SU-DHL-6 (cell line): ENCODE data around the gene CSRNP3.

Experiments
- H2AFZ ChIP-seq: fragments of 200-600 bp; sonication (generic); 2 replicates; pipeline ENCODE4 v1.6.1; 2014; ENCODE audit warnings: low read depth, mild to moderate bottlenecking, moderate library complexity, mixed read lengths, antibody characterized with exemption, low read length; ENCODE audit not compliant: severe bottlenecking
- H3F3A ChIP-seq: fragments of 200-600 bp; shearing (Covaris generic); 2 replicates; pipeline ENCODE4 v1.6.0; 2016; ENCODE audit warnings: antibody characterized with exemption, mild to moderate bottlenecking; ENCODE audit not compliant: insufficient read depth
- H3K27ac ChIP-seq: fragments of 200-600 bp; sonication (generic); 2 replicates; pipeline ENCODE4 v1.5.1; 2016; ENCODE audit warnings: low read depth, mild to moderate bottlenecking, low read length, moderate library complexity, mixed read lengths
- H3K27me3 ChIP-seq: fragments of 200-600 bp; sonication (generic), shearing (Covaris generic); 2 replicates; pipeline ENCODE4 v1.6.0; 2014; ENCODE audit warnings: mild to moderate bottlenecking, low read length
- H3K36me3 ChIP-seq: fragments of 200-600 bp; sonication (generic); 2 replicates; pipeline ENCODE4 v1.6.1; 2014; ENCODE audit warnings: mild to moderate bottlenecking, low read length, mixed read lengths
- H3K4me2 ChIP-seq: fragments of 300-600, 200-600 bp; shearing (Covaris generic), sonication (generic); 2 replicates; pipeline ENCODE4 v1.6.0; 2014; ENCODE audit warnings: low read length, low read depth, mild to moderate bottlenecking; ENCODE audit not compliant: poor library complexity, severe bottlenecking
- H3K4me3 ChIP-seq: fragments of 200-600 bp; sonication (generic); 2 replicates; pipeline ENCODE4 v1.5.1; 2014; ENCODE audit warnings: antibody characterized with exemption, low read length, mild to moderate bottlenecking, mixed read lengths; ENCODE audit not compliant: insufficient read depth, poor library complexity, severe bottlenecking
- H3K79me2 ChIP-seq: fragments of 200-600 bp; sonication (generic); 2 replicates; pipeline ENCODE4 v1.6.1; 2014; ENCODE audit warnings: mild to moderate bottlenecking, low read length, moderate library complexity; ENCODE audit not compliant: insufficient read depth
- H3K9ac ChIP-seq: fragments of 200-600 bp; sonication (generic); 2 replicates; pipeline ENCODE4 v1.7.0; 2014; ENCODE audit warnings: mild to moderate bottlenecking, low read length
- H3K9me2 ChIP-seq: fragments of 200-600 bp; sonication (generic); replicated peaks from 2 replicates; pipeline ENCODE4 v1.6.1; 2014; ENCODE audit warnings: low read length; ENCODE audit not compliant: insufficient read depth
- H3K9me3 ChIP-seq: fragments of 200-600 bp; sonication (generic); 2 replicates; pipeline ENCODE4 v1.6.1; 2014; ENCODE audit warnings: low read length, mixed read lengths; ENCODE audit not compliant: insufficient read depth
- H4K20me1 ChIP-seq: fragments of 200-600 bp; sonication (generic); 2 replicates; pipeline ENCODE4 v1.6.1; 2014; ENCODE audit warnings: low read depth, mild to moderate bottlenecking, antibody characterized with exemption, low read length, moderate library complexity, mixed read lengths
- CTCF ChIP-seq: fragments of 200-600 bp; sonication (generic); IDR thresholded peaks from one replicate; pipeline ENCODE4 v1.5.1; 2017; ENCODE audit warnings: antibody characterized with exemption, mild to moderate bottlenecking, low read length, moderate library complexity; ENCODE audit not compliant: insufficient read depth, poor library complexity, severe bottlenecking
- EZH2phosphoT487 ChIP-seq: fragments of 200-600 bp; sonication (generic), shearing (Covaris generic); conservative IDR thresholded peaks from 2 replicates; pipeline ENCODE4 v1.6.1; 2018; ENCODE audit warnings: mild to moderate bottlenecking, antibody characterized with exemption, low read length, moderate library complexity, mixed read lengths

The CSRNP3 gene

DNA sequence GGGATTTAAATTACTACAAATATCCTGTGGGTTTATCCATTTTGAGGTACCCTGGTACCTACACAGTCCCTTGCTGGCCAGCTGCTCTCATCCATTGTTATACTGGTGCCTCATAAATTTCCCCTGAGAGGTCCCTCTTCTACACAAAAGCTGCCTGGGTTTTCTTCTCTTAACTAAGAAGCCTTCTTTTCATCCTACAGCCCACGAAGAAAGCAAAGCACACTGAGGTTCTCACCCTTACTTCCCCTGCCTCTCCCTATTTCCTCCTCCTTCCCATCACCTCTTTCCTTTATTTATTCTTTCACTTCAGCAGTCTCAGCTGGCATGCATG is 154.9 kb downstream of the CSRNP3 start:
- Histone ChIP-seq H3K9me2 (no peaks in the 10 kb centered on the region), H2AFZ (no peak overlapping the region), H4K20me1 (no peaks in the 10 kb centered on the region), H3K27me3 (no peaks in the 10 kb centered on the region), H3K36me3 (no peaks in the 10 kb centered on the region), H3K27ac (no peak overlapping the region), H3K4me2 (no peak overlapping the region), H3K9ac (no peak overlapping the region), H3K9me3 (no peaks in the 10 kb centered on the region), H3F3A (no peaks in the 10 kb centered on the region), H3K79me2 (no peaks in the 10 kb centered on the region), H3K4me3 (no peak overlapping the region)
- no peak for TF ChIP-seq EZH2phosphoT487
- no peak for TF ChIP-seq CTCF

DNA sequence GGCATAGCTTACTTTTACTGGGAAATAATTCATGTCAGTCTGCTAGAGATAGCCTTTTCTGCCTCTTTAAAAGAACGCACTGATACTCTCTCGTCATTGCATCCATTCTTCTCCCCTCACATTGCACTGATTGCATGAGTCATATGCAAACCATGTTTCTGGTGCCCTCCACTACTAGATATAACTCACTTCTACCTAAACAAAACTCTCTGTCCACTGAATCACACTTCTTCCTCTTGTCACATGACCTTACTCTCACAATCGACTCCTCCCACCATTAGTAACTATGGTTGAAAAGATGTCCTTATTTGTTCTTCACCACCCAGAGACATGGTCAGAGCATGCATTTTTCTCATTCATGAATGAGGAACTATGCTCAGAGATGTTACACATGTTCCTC is 158.0 kb downstream of the CSRNP3 start:
- no peaks in the 10 kb centered on the region for H3K36me3 ChIP-seq
- no peaks in the 10 kb centered on the region for H3K79me2 ChIP-seq
- H3K4me2 ChIP-seq = no peak overlapping the region
- H3K9me3 ChIP-seq = no peaks in the 10 kb centered on the region
- H3K27me3 ChIP-seq = no peaks in the 10 kb centered on the region
- H3F3A ChIP-seq = no peaks in the 10 kb centered on the region
- no peak overlapping the region for H3K27ac ChIP-seq
- no peak for TF ChIP-seq CTCF
- TF ChIP-seq EZH2phosphoT487 = no peak
- no peak overlapping the region for H3K4me3 ChIP-seq
- H2AFZ ChIP-seq = no peak overlapping the region
- no peak overlapping the region for H3K9ac ChIP-seq
- no peaks in the 10 kb centered on the region for H4K20me1 ChIP-seq
- no peaks in the 10 kb centered on the region for H3K9me2 ChIP-seq

DNA sequence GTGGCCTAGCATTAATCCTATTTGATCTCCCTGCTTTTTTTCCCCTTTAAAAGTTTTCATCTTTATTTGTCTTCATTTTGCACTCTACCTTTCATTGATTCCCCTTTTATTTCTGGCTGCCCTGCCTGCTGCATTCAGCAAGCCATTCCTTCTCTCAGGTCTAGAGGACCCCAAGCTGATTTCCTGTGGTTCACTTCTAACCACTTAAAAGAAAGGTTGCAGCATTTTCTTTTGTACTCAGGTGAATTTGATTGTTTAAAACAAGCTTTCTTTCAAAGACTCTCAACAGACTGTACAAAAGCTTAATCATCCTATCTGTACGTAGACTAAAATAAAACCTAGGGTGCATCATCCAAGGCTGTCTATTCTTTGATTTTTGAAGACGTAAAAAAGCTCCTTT is 160.3 kb downstream of the CSRNP3 start:
- no peaks in the 10 kb centered on the region for H3F3A ChIP-seq
- H3K4me3 ChIP-seq = no peak overlapping the region
- H3K36me3 ChIP-seq = no peaks in the 10 kb centered on the region
- no peaks in the 10 kb centered on the region for H3K27me3 ChIP-seq
- H3K9ac ChIP-seq = no peak overlapping the region
- H3K9me2 ChIP-seq = no peaks in the 10 kb centered on the region
- H4K20me1 ChIP-seq = no peaks in the 10 kb centered on the region
- no peak for TF ChIP-seq EZH2phosphoT487
- TF ChIP-seq CTCF = no peak
- H3K9me3 ChIP-seq = no peaks in the 10 kb centered on the region
- no peaks in the 10 kb centered on the region for H3K79me2 ChIP-seq
- H2AFZ ChIP-seq = no peak overlapping the region
- no peak overlapping the region for H3K27ac ChIP-seq
- no peak overlapping the region for H3K4me2 ChIP-seq

DNA sequence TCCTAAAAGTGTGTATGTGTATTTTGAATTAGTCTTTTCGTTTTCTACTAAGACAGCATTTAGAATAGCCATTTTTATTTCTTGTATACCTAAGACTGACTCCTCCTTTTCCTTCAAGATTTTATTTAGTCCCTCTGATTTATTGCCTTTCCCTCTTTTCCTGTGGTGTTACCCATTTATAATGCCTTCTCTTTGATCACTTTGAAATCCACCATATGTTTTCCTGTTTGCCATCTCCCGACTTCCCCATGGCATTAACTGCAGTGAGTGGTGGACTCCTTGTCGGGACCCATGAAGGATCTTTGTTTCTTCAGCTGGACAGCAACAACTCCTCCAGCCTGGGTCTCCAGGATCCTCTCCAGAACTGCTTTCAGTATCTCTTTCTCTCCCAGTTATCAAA is 160.7 kb downstream of the CSRNP3 start:
- no peak overlapping the region for H3K9ac ChIP-seq
- no peaks in the 10 kb centered on the region for H4K20me1 ChIP-seq
- TF ChIP-seq CTCF (no peak), EZH2phosphoT487 (no peak)
- no peaks in the 10 kb centered on the region for H3F3A ChIP-seq
- no peaks in the 10 kb centered on the region for H3K9me2 ChIP-seq
- H3K27me3 ChIP-seq = no peaks in the 10 kb centered on the region
- H3K4me2 ChIP-seq = no peak overlapping the region
- H3K27ac ChIP-seq = no peak overlapping the region
- H2AFZ ChIP-seq = no peak overlapping the region
- no peaks in the 10 kb centered on the region for H3K36me3 ChIP-seq
- no peak overlapping the region for H3K4me3 ChIP-seq
- H3K79me2 ChIP-seq = no peaks in the 10 kb centered on the region
- H3K9me3 ChIP-seq = no peaks in the 10 kb centered on the region
